Adrenal gland (tissue), 12 donors: ENCODE data around the gene TTLL11. TPM values are rescaled to one million over a fixed set of nuclear protein-coding genes. Genes with fewer than 3 reads are reported as not detected.
"Not testable (repeated sequence)": the region's sequence is repeated elsewhere in the genome, so short reads cannot be mapped to it uniquely, and the experiment has no call there.

Experiments used
- DNase-seq, 7 donors: peaks; one replicate each; pipeline ENCODE4 v3.0.0-alpha.2; 2019 to 2020
- H3K27ac ChIP-seq, 5 donors: fragments of 200-600 bp; sonication (generic) in 4 of 5; 1 replicate in 3 of 5; 2 replicates in 2 of 5; pipeline versions ENCODE4 v1.5.1 to v1.8.0; 2016 to 2020; ENCODE audit warnings: mild to moderate bottlenecking in 1 of 5
- H3K27me3 ChIP-seq: fragments of 200-600 bp; 2 replicates; pipeline ENCODE4 v1.8.0; 2021
- H3K36me3 ChIP-seq, 2 donors: fragments of 200-600 bp; replicated peaks in 1 of 2; 1 replicate in 1 of 2; 2 replicates in 1 of 2; pipeline versions ENCODE4 v1.5.1 to v1.8.0; 2018 to 2022
- H3K4me1 ChIP-seq, 2 donors: fragments of 200-600 bp; replicated peaks in 1 of 2; 1 replicate in 1 of 2; 2 replicates in 1 of 2; pipeline versions ENCODE4 v1.5.1 to v1.8.0; 2018 to 2021
- H3K4me3 ChIP-seq, 4 donors: fragments of 200-600 bp; sonication (generic) in 3 of 4; one replicate each; pipeline ENCODE4 v1.5.1; 2016 to 2018
- H3K9me3 ChIP-seq, 3 donors: fragments of 200-600 bp; sonication (generic) in 1 of 3; replicated peaks in 1 of 3; 1 replicate in 2 of 3; 2 replicates in 1 of 3; pipeline versions ENCODE4 v1.5.1 to v1.8.0; 2016 to 2021
- POLR2A ChIP-seq, 2 donors: fragments of 450-650 bp; IDR thresholded peaks; one replicate each; pipeline ENCODE4 v1.6.1; 2017; ENCODE audit warnings: antibody characterized with exemption in 2 of 2, mild to moderate bottlenecking in 2 of 2, moderate library complexity in 1 of 2
- WGBS, 4 donors: extraction: QIAGEN DNeasy Blood & Tissue Kit in 2 of 4; methylation state at CpG; one replicate each; pipeline versions ENCODE4 v1.1.5 to v1.1.7; 2013 to 2017; 5-methylcytosine and 5-hydroxymethylcytosine counted together
- intact Hi-C, 2 donors: fragments of 100-400 bp; cut with DNase I; formaldehyde crosslinking; loops; one replicate each; pipeline versions ENCODE4 v1.14.1 to v1.15.0; 2022 to 2023
- polyA plus RNA-seq, 3 donors: library from polyadenylated mRNA; stranded (reverse); fragments of 200-250 nt in 2 of 3; fragments of 350-450 nt in 1 of 3; fragmentation: Illumina TruSeq in 1 of 3; extraction: RNeasy Lipid Tissue Mini Kit (QIAGEN cat#74804) in 1 of 3; gene quantifications; one replicate each; pipeline ENCODE4 v1.2.3, GENCODE V29; 2013 to 2014
- total RNA-seq, 9 donors: library from RNA; depleted of rRNA in 4 of 9; stranded (reverse); fragments of >200 nt in 4 of 9; fragments of 120-200 nt in 1 of 9; fragmentation: NEBNext Ultra II Directional in 1 of 9; extraction: Animal tissue kit (Norgen Biotek cat#: 25700) in 1 of 9; gene quantifications; one replicate each; pipeline versions ENCODE4 v1.1.0 to v1.2.4, GENCODE V29; 2013 to 2023
- TF ChIP-seq, protein P1 (sequence below), 6 experiments: fragments of 450-650 bp in 4 of 6; fragments of 200-600 bp in 2 of 6; sonication (generic) in 1 of 6; IDR thresholded peaks; 1 replicate in 5 of 6; 2 replicates in 1 of 6; pipeline versions ENCODE4 v1.5.1 to v1.8.0; 2016 to 2021; ENCODE audit warnings: antibody characterized with exemption in 6 of 6, mild to moderate bottlenecking in 2 of 6, moderate library complexity in 1 of 6
- donor health status: healthy with polysubstance abuse.
- donor health status: Bipolar disorder and iron deficiency.
- donor health status: DM: yes; HTN: yes; CAD: no.
- donor health status: DM: no; HTN: no; CAD: no.
- donor health status: DM: no; HTN: no; CAD: no.
- donor health status: DM: yes; HTN: yes; CAD: no.

Gene TTLL11
- total and polyA plus RNA-seq, 12 donors, result 4.8 to 30.9 (median 13.7) TPM

DNA sequence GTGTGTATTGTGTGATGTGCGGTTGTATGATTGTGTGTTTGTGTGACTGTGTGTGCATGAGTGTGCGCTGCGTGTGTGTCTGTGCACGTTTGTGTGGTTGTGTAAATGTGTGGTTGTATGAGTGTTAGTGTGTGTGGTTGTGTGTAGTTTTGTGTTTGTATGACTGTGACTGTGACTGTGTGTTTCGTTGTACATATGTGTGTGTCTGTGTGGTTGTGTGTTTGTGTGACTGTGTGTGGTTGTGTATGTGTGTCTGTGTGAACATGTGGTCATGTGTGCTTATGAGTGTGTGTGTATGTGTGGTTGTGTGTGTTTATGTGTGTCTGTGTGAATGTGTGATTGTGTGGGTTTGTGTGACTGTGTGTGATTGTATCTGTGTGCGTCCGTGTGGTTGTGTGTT is 197.8 kb downstream of the TTLL11 start:
- DNase-seq, result no peak
- TF ChIP-seq POLR2A (IDR thresholded peaks at IDR 0.05), result no peak
- TF ChIP-seq, protein P1, sequence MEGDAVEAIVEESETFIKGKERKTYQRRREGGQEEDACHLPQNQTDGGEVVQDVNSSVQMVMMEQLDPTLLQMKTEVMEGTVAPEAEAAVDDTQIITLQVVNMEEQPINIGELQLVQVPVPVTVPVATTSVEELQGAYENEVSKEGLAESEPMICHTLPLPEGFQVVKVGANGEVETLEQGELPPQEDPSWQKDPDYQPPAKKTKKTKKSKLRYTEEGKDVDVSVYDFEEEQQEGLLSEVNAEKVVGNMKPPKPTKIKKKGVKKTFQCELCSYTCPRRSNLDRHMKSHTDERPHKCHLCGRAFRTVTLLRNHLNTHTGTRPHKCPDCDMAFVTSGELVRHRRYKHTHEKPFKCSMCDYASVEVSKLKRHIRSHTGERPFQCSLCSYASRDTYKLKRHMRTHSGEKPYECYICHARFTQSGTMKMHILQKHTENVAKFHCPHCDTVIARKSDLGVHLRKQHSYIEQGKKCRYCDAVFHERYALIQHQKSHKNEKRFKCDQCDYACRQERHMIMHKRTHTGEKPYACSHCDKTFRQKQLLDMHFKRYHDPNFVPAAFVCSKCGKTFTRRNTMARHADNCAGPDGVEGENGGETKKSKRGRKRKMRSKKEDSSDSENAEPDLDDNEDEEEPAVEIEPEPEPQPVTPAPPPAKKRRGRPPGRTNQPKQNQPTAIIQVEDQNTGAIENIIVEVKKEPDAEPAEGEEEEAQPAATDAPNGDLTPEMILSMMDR (IDR thresholded peaks at IDR 0.05), result no peak
- Histone ChIP-seq H3K4me1 (peaks cover 0 to 5% of the 10 kb centered on the region in 2 donors), H3K27me3 (no peaks in the 10 kb centered on the region), H3K36me3 (no peaks in the 10 kb centered on the region), H3K9me3 (no peaks in the 10 kb centered on the region), H3K27ac (no peak overlapping the region), H3K4me3 (no peak overlapping the region)
- WGBS, 4 donors, result 59 to 79% (median 72%) methylated on average over 7 of the region's 7 CpGs
- intact Hi-C loops, result no loop called here

DNA sequence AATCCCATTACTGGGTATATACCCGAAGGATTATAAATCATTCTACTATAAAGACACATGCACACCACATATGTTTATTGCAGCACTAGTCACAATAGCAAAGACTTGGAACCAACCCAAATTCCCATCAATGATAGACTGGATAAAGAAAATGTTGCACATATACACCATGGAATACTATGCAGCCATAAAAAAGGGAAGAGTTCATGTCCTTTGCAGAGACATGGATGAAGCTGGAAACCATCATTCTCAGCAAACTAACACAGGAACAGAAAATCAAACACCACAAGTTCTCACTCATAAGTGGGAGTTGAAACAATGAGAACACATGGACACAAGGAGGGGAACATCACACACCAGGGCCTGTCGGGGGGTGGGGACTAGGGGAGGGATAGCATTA is 198.7 kb downstream of the TTLL11 start:
- H3K4me3 ChIP-seq, DNase-seq, H3K9me3 ChIP-seq, H3K27ac ChIP-seq, H3K4me1 ChIP-seq, H3K27me3 ChIP-seq, H3K36me3 ChIP-seq, intact Hi-C loops: not testable (repeated sequence)
- 72 to 100% (median 82%) methylated on average over 2 of the region's 2 CpGs for WGBS, 4 donors

DNA sequence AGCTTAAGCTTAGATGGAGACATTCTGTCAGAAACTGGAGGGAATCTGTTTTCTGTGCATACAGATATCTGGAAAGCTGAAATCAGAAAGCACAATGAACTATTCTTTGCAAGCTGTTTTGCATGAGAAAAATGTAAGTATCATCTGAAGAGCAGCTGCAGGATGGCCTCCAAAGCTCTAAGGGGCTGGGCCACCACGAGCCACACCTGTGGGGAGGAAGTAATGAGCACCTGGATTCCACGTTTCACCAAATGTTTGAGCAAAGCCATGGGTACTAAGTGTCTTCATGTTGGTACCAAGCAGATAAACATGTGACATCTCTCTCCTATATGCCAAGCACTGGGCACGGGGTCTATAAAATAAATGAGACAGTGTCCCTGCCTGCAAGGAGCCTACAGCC is 199.3 kb downstream of the TTLL11 start:
- WGBS, 4 donors, result 91 to 100% (median 95%) methylated on average over 3 of the region's 3 CpGs

DNA sequence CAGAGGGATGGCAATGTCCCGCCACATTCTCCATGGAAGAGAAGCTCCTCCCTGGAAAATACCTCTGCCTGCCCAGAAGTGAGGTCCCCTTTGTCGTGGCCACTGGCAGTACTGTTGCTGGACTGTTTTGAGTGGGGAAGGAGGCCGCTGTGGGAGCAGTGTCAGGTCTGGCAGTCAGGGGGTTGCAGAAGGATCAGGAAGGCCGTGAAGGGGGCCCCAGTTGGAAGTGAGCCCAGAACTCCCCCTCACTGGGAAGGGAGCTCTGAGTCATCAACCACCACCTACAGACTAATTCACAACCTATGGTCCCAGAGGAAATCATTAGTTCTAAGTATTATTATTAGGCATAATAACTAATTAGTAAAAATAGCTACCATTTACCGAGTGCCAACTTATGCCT is 200.4 kb downstream of the TTLL11 start:
- DNase-seq, result no peak
- H3K27ac ChIP-seq, result no peak overlapping the region
- intact Hi-C loops, result no loop called here
- WGBS, 4 donors, result 84 to 99% (median 93%) methylated on average over 2 to 5 of the region's 5 CpGs
- H3K4me1 ChIP-seq, result peaks cover 12 to 20% of the 10 kb centered on the region in 2 donors
- H3K9me3 ChIP-seq, result no peaks in the 10 kb centered on the region
- no peak overlapping the region for H3K4me3 ChIP-seq
- no peaks in the 10 kb centered on the region for H3K36me3 ChIP-seq
- TF ChIP-seq, protein P1 (IDR thresholded peaks at IDR 0.05), result no peak
- no peak for TF ChIP-seq POLR2A (IDR thresholded peaks at IDR 0.05)
- no peaks in the 10 kb centered on the region for H3K27me3 ChIP-seq

More for the DNA sequence above, 199.3 kb downstream of the TTLL11 start:
- Histone ChIP-seq H3K4me3 (no peak overlapping the region), H3K4me1 (peaks cover 3 to 10% of the 10 kb centered on the region in 2 donors), H3K27me3 (no peaks in the 10 kb centered on the region), H3K27ac (no peak overlapping the region), H3K36me3 (no peaks in the 10 kb centered on the region), H3K9me3 (no peaks in the 10 kb centered on the region)
- TF ChIP-seq, protein P1 (IDR thresholded peaks at IDR 0.05), result no peak
- TF ChIP-seq POLR2A (IDR thresholded peaks at IDR 0.05), result no peak
- intact Hi-C loops, result no loop called here
- no peak for DNase-seq

DNA sequence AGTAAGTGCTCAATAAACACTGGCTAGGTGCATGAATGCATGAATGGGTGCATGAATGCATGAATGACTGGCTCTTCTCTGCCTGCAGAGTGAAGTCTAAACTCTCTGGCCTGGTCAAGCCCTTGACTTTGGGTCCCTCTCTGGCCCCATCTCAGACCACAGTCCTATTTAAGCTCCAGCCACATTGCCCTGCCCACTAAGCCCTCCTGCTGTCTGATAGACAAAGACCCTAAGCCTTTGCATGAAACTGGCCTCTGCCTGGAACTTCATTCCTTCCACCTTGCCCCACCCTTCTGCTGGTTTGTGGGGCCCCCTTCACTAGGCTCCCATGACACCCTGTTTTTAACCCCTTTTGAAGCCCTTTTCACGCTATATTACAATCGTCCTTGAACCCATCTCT is 202.4 kb downstream of the TTLL11 start:
- Histone ChIP-seq H3K9me3 (no peaks in the 10 kb centered on the region), H3K4me3 (no peak overlapping the region), H3K27ac (no peak overlapping the region), H3K36me3 (no peaks in the 10 kb centered on the region), H3K4me1 (peaks cover 14 to 20% of the 10 kb centered on the region in 2 donors), H3K27me3 (no peaks in the 10 kb centered on the region)
- intact Hi-C loops, result no loop called here
- no peak for DNase-seq
- TF ChIP-seq POLR2A (IDR thresholded peaks at IDR 0.05), result no peak
- TF ChIP-seq, protein P1 (IDR thresholded peaks at IDR 0.05), result no peak
- 53 to 72% (median 66%) methylated on average over 2 of the region's 2 CpGs for WGBS, 4 donors
